Naive thymus-derived CD8-positive, alpha-beta T cell (primary cell): Measurements from ENCODE around the gene GNB5. TPM values are rescaled to one million over a fixed set of nuclear protein-coding genes. Genes with fewer than 3 reads are reported as not detected.
"Not testable (repeated sequence)": the region's sequence is repeated elsewhere in the genome, so short reads cannot be mapped to it uniquely, and the experiment has no call there.

Experiments used
- ATAC-seq, 2 donors: fragments of 150-1000 bp; cut with Tn5 transposase in 1 of 2; sonication (Bioruptor Pico), chemical (Tn5 transposase) in 1 of 2; 1 replicate in 1 of 2; 2 replicates in 1 of 2; pipeline ENCODE4 v1.10.0; 2021; ENCODE audit warnings: mild to moderate bottlenecking in 2 of 2, moderate library complexity in 2 of 2
- POLR2A ChIA-PET: fragments of 350-600 bp; sonication (Branson Sonifier 250); formaldehyde crosslinking; loops from one replicate; lab custom pipeline; 2021; ENCODE audit warnings: antibody characterized with exemption; lab: Charles Lee
- DNase-seq, 10 donors: peaks; one replicate each; pipeline versions ENCODE4 v3.0.0 to v3.0.0-alpha.2; 2020 to 2022
- H3K27ac Mint-ChIP-seq, 10 donors: one replicate each; pipeline ENCODE4 v1.8.0; 2020 to 2022; ENCODE audit warnings: mild to moderate bottlenecking in 10 of 10, mixed read lengths in 10 of 10, moderate library complexity in 4 of 10, inconsistent platforms in 1 of 10
- H3K27me3 Mint-ChIP-seq, 5 donors: one replicate each; pipeline ENCODE4 v1.8.0; 2021 to 2022; ENCODE audit warnings: mixed read lengths in 5 of 5
- H3K36me3 Mint-ChIP-seq, 3 donors: one replicate each; pipeline ENCODE4 v1.8.0; 2020 to 2022; ENCODE audit warnings: mixed read lengths in 3 of 3, mild to moderate bottlenecking in 2 of 3, inconsistent platforms in 1 of 3
- H3K4me1 Mint-ChIP-seq, 4 donors: one replicate each; pipeline ENCODE4 v1.8.0; 2021 to 2022; ENCODE audit warnings: mixed read lengths in 4 of 4
- H3K4me3 Mint-ChIP-seq, 10 donors: one replicate each; pipeline ENCODE4 v1.8.0; 2020 to 2022; ENCODE audit warnings: mild to moderate bottlenecking in 10 of 10, mixed read lengths in 10 of 10, moderate library complexity in 6 of 10, inconsistent platforms in 1 of 10
- H3K9me3 Mint-ChIP-seq, 9 donors: one replicate each; pipeline ENCODE4 v1.8.0; 2020 to 2022; ENCODE audit warnings: mixed read lengths in 9 of 9, mild to moderate bottlenecking in 3 of 9, inconsistent platforms in 1 of 9, moderate library complexity in 1 of 9
- polyA plus RNA-seq, 3 donors: library from polyadenylated mRNA; unstranded; fragments of 300-500 nt; fragmentation: Illumina TruSeq; gene quantifications; one replicate each; pipeline ENCODE4 v1.2.3, GENCODE V29; 2021
- total RNA-seq, 8 experiments: library from RNA in 2 of 8; stranded (reverse) in 2 of 8; gene quantifications; one replicate each; pipeline ENCODE4 v1.2.3 and lab custom pipeline; 2021 to 2026

Gene GNB5
- total RNA-seq (10 to 100 TPM; 45.2 to 48.5 TPM), polyA plus RNA-seq (10 to 100 TPM; 32.4 to 41.7 (median 32.8) TPM), total RNA-seq (lab: John Stamatoyannopoulos, UW) (11.5 to 78.7 (median 43.9) reads per million in 6 experiments)

DNA sequence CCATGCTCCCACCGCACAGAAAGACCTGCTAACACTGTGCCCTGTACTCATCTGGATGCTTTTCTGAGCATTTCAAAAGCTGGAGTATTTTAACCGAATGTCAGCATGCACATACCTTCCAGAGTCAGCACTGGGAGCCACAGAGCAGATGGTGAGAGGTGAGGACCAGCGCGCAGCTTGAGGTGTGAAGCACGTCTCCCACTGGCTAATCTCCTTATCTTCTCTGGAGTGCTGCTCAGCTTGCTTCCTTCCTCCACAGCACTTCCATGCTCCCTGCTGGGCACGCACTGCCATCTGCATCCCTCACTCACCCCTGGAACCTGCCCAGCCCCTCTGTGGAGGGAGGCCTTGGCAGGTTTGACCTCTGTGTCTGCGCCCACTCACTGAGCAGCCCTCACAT is at the start of gene GNB5:
TSS of gene GNB5 (minus strand) at position 186 of the 400 bp plus-strand sequence. CDS start 6,716 bp downstream, outside the sequence.
- POLR2A ChIA-PET = no interaction called here
- H3K27me3 Mint-ChIP-seq = no peaks in the 10 kb centered on the region
- no peak within 1 kb of the TSS for H3K4me3 Mint-ChIP-seq
- H3K9me3 Mint-ChIP-seq = no peaks in the 10 kb centered on the region
- peaks cover 0 to 3% (median 0%) of the 10 kb centered on the region in 3 donors for H3K36me3 Mint-ChIP-seq
- H3K27ac Mint-ChIP-seq = peak within 1 kb of the TSS in 3 of 10 donors; percentile 19 to 71 (median 56)
- H3K4me1 Mint-ChIP-seq = no peaks in the 10 kb centered on the region
- ATAC-seq = no peak
- no peak for DNase-seq

DNA sequence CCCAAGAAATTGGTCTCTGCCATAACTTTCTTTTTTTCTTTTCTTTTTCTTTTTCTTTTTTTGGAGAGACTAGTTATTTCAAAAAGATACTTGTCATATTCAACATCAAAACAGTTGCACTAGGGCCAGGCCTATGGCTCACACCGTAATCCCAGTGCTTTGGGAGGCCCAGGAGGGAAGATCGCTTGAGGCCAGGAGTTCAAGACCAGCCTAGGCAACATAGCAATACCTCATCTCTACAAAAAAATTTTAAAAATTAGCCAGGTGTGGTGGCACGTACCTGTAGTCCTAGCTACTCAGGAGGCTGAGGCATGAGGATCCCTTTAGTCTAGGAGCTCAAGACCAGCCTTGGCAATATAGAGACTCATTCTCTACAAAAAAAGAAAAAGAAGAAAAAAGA is 49.0 kb upstream of the GNB5 start:
- Mint-ChIP-seq H3K27ac (no peak overlapping the region), H3K4me3 (no peak overlapping the region), H3K27me3 (no peaks in the 10 kb centered on the region), H3K36me3 (no peaks in the 10 kb centered on the region), H3K9me3 (no peaks in the 10 kb centered on the region), H3K4me1 (peaks cover 9 to 47% (median 28%) of the 10 kb centered on the region in 4 donors)
- DNase-seq (no peak), ATAC-seq (no peak)
- POLR2A ChIA-PET = no interaction called here

DNA sequence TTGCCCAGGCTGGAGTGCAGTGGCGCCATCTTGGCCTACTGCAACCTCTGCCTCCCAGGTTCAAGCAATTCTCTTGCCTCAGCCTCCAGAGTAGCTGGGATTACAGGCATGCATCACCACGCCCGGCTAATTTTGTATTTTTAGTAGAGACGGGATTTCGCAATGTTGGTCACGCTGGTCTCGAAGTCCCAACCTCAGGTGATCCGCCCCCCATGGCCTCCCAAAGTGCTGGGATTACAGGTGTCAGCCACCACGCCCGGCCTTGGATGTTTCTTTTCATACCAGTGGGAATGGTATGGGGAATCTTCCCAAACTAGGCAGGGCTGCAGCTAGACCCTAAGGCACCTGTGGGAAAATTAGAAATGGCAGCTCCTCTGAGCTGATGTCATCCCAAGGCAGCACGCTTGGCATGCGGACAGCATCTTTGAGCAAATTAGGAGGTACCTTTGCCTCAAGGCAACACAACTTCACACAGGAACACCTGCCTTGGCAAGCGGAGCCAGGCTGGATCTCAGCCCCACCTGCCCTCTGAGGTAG is 47.9 kb upstream of the GNB5 start:
- H3K9me3 Mint-ChIP-seq, DNase-seq, POLR2A ChIA-PET, H3K4me3 Mint-ChIP-seq, H3K27me3 Mint-ChIP-seq, H3K27ac Mint-ChIP-seq, H3K36me3 Mint-ChIP-seq, ATAC-seq: not testable (repeated sequence)
- H3K4me1 Mint-ChIP-seq = peaks cover 14 to 58% (median 39%) of the 10 kb centered on the region in 4 donors

DNA sequence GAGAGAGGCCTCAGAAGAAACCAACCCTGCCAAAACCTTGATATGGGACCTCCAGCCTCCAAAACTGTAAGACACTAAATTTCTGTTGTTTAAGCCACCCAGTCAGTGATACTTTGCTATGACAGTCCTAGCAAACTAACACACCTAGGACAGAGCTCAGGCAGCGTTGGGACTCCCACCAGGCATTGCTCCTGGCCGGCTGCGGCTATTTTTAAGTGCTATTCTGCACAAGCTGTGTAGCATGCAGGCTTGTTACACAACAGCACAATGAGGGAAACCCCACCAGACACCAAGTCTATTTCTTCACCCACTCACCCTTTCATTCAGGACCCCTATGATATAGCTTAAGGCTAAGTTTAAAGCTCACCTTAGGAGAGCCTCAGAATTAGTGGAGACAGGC is 47.0 kb upstream of the GNB5 start:
- Mint-ChIP-seq H3K27ac (no peak overlapping the region), H3K9me3 (no peaks in the 10 kb centered on the region), H3K27me3 (no peaks in the 10 kb centered on the region), H3K36me3 (no peaks in the 10 kb centered on the region), H3K4me3 (no peak overlapping the region), H3K4me1 (peaks cover 19 to 63% (median 48%) of the 10 kb centered on the region in 4 donors)
- POLR2A ChIA-PET = interaction anchor here (0.7 kb wide), 1 partner anchor 12 kb away, joined by 3 read pairs; no protein-coding TSS in a partner anchor
- no peak for ATAC-seq
- DNase-seq = no peak

DNA sequence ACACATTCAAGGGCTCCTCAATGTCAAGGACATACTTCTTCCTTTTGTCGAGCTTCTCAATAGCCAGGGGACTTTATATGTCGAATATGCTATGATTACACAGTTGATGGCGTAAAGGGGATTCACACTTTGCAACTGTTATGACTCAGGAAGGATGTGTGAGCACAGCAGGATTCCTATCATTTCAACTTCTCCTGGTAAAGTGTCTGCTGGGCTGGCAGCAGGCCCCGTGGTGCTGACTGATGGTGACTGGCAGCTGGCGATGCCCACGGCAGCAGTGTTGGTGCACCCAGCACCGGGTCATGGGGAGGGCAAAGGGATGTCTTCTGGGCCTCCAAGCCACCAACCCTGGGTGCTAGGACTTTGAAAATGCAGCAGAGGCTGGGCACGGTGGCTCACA is 44.8 kb upstream of the GNB5 start:
- DNase-seq = no peak
- no peaks in the 10 kb centered on the region for H3K36me3 Mint-ChIP-seq
- H3K27me3 Mint-ChIP-seq = no peaks in the 10 kb centered on the region
- peaks cover 18 to 59% (median 45%) of the 10 kb centered on the region in 4 donors for H3K4me1 Mint-ChIP-seq
- H3K27ac Mint-ChIP-seq = peak overlapping the region in 9 of 10 donors; percentile 92 to 97 (median 96)
- peak overlapping the region in 3 of 10 donors; percentile 2 to 38 (median 11) for H3K4me3 Mint-ChIP-seq
- H3K9me3 Mint-ChIP-seq = no peaks in the 10 kb centered on the region
- POLR2A ChIA-PET = interaction anchor here (0.7 to 2.0 kb wide), 3 partner anchors 20 to 71 kb away, joined by 3 to 18 read pairs (median 6); no protein-coding TSS in a partner anchor
- no peak for ATAC-seq

DNA sequence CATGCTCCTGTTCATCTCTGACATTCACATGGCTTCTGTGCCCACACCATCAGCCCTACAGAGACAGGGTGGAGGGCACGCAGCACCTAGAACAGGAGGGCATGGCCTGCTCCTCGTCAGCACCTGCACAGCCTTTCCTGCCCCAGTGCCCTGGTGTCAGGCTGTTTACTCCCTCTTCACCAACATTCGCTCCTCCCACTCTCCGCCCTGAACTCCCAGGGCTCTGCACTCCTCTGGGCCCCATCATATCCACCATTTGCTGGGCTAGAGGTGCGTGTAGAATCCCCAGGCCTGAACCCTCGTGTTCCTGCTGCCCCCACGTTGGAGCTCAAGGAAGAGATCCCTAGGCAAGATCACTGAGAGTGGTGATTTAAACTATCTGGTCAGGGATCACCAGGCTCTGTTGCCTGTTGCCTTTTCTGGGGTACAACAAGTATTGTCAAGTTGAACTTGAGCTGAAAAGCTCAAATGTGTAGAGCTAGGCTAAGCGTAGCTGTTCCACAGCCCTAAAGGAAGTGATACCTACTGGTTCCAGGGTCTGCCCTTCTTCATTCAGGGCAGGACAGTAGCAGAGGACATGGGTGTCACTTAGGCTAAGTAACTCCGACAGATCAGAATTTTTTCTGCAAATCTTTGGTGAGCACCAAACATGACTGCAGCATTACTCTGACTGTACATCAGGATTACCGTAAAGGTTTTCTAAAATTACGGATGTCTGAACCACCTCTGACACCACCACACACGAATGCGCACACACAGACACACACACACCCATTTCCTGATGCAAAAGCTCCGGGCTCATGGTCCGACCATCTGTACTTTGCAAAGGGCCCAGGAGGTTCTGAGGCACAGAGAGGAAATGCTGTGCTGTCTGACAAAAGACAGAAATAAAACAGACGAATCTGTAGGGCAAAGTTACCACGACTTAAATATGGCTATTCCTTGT is 43.7 kb upstream of the GNB5 start:
- no peaks in the 10 kb centered on the region for H3K36me3 Mint-ChIP-seq
- ATAC-seq (peak; percentile 77 to 81), DNase-seq (peak in 5 of 10 donors; percentile 10 to 44 (median 29))
- H3K9me3 Mint-ChIP-seq = no peaks in the 10 kb centered on the region
- POLR2A ChIA-PET = interaction anchor here (1.0 to 3.9 kb wide), 4 partner anchors 14 to 70 kb away, joined by 3 to 29 read pairs (median 11); no protein-coding TSS in a partner anchor
- peaks cover 16 to 58% (median 41%) of the 10 kb centered on the region in 4 donors for H3K4me1 Mint-ChIP-seq
- no peaks in the 10 kb centered on the region for H3K27me3 Mint-ChIP-seq
- H3K4me3 Mint-ChIP-seq = peak overlapping the region in 9 of 10 donors; percentile 48 to 87 (median 71)
- H3K27ac Mint-ChIP-seq = peak overlapping the region; percentile 92 to 97 (median 96)

DNA sequence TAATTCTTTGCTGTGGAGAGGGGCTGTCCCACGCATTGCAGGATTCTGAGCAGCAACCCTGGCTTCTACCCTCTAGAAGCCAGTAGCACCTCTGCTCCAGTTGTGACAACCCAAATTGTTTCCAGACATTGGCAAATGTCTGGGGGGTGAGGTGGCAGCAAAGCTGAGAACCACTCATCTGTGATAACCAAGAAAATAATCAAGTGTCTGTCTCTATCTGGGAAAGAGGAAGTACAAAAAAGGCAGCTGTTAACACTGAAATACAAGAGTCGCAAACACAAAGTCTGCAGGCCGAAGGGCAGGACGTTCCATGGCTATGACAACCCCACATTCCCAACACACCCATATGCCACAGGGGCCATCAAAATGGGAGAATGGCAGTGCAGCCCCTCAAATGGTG is 42.2 kb upstream of the GNB5 start:
- POLR2A ChIA-PET = interaction anchor here (0.6 to 3.9 kb wide), 5 partner anchors 9 to 249 kb away, joined by 3 to 29 read pairs (median 3); no protein-coding TSS in a partner anchor
- peak overlapping the region; percentile 82 to 97 (median 95) for H3K27ac Mint-ChIP-seq
- peaks cover 16 to 67% (median 41%) of the 10 kb centered on the region in 4 donors for H3K4me1 Mint-ChIP-seq
- H3K9me3 Mint-ChIP-seq = no peaks in the 10 kb centered on the region
- ATAC-seq (peak in 1 of 2 donors; percentile 14), DNase-seq (no peak)
- peak overlapping the region in 9 of 10 donors; percentile 20 to 80 (median 59) for H3K4me3 Mint-ChIP-seq
- no peaks in the 10 kb centered on the region for H3K27me3 Mint-ChIP-seq
- H3K36me3 Mint-ChIP-seq = no peaks in the 10 kb centered on the region

DNA sequence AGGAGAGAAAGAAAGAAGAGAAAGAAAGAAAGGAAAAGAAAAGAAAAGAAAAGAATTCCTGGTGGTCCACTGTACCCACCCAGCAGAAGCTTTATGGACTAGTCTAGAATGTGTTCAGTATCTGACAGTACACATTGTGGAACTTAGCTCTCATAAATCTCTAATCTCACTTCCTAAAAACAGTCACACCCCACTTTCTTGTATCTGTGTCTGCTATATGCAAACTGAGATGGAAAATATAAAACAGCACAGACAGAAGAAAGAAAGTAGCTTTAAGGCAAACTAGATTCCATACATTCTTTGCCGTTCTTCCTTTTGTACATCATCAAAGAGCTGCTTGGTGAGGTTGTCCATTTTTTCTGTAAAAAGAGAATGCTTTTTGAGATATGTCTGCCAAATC is 41.1 kb upstream of the GNB5 start:
- Mint-ChIP-seq H3K4me1 (peaks cover 16 to 70% (median 42%) of the 10 kb centered on the region in 4 donors), H3K36me3 (no peaks in the 10 kb centered on the region), H3K9me3 (no peaks in the 10 kb centered on the region), H3K27me3 (no peaks in the 10 kb centered on the region), H3K4me3 (peak overlapping the region in 3 of 10 donors; percentile 5 to 29 (median 25)), H3K27ac (peak overlapping the region in 8 of 10 donors; percentile 13 to 87 (median 56))
- DNase-seq (no peak), ATAC-seq (no peak)
- POLR2A ChIA-PET = interaction anchor here (0.5 to 3.9 kb wide), 2 partner anchors 10 to 53 kb away, joined by 3 to 29 read pairs; no protein-coding TSS in a partner anchor

DNA sequence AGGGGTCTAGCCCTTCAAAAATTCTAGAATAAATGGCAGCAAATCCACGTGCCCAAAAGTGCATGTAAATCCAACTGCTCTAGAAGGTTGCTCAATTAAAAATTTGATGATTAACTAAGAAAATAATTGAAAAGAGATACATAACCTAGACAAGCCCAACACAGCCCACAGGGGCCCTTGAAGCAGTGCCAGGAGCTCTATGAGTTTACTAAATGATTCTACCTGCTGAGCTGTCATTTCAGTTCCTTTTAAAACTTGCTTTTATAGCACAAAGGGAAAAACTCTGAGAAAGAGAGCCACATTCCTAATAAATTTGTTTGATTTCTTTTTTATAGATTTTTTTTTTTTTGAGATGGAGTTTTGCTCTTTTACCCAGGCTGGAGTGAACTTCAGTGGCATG is 38.9 kb upstream of the GNB5 start:
- ATAC-seq (no peak), DNase-seq (no peak)
- peaks cover 14 to 58% (median 31%) of the 10 kb centered on the region in 4 donors for H3K4me1 Mint-ChIP-seq
- POLR2A ChIA-PET = no interaction called here
- H3K4me3 Mint-ChIP-seq = no peak overlapping the region
- H3K27me3 Mint-ChIP-seq = no peaks in the 10 kb centered on the region
- no peaks in the 10 kb centered on the region for H3K9me3 Mint-ChIP-seq
- no peaks in the 10 kb centered on the region for H3K36me3 Mint-ChIP-seq
- H3K27ac Mint-ChIP-seq = peak overlapping the region in 1 of 10 donors; percentile 7

DNA sequence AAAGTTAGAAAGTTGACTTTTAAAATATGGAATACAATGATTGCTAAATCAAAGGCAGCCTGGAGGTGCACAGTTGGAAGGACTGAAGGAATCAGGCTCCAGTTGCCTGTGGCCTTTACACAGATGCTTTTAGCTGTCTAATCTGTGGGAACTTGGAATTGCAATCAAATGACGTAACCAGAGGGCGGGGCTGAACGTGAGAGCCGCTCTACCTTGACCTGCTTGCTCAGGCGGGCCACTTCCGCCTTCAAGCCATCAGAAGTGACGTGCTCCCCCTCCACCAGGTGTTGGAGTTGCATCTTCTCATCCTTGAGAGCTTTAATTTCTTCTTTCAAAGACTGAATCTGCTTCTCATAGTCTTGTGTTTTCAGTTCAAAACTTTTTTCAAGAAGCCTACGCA is 37.7 kb upstream of the GNB5 start:
- no peak overlapping the region for H3K4me3 Mint-ChIP-seq
- POLR2A ChIA-PET = no interaction called here
- DNase-seq = peak in 1 of 10 donors; percentile 42
- peak overlapping the region in 2 of 10 donors; percentile 18 to 29 for H3K27ac Mint-ChIP-seq
- H3K27me3 Mint-ChIP-seq = no peaks in the 10 kb centered on the region
- H3K4me1 Mint-ChIP-seq = peaks cover 8 to 46% (median 19%) of the 10 kb centered on the region in 4 donors
- H3K9me3 Mint-ChIP-seq = no peaks in the 10 kb centered on the region
- H3K36me3 Mint-ChIP-seq = no peaks in the 10 kb centered on the region
- peak in 1 of 2 donors; percentile 20 for ATAC-seq

DNA sequence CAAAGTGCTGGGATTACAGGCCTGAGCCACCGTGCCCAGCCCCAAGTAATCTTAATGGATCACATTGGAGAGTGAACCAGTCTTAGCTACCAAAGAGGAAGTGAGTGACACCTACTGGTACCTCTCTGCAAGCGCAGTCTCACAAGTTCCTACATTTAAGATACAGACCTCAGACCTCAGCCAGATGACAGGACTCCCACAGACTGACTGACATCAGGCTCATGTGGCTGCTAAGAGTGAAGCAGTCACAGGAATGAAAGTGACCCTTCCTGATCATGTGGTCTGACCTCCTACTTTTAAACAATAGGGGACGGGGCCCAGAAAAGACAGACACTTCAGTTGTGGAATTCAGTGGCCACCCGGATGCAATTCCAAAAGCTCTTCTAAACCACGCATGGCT is 36.3 kb upstream of the GNB5 start:
- Mint-ChIP-seq H3K27me3 (no peaks in the 10 kb centered on the region), H3K36me3 (no peaks in the 10 kb centered on the region), H3K4me3 (no peak overlapping the region), H3K4me1 (peaks cover 3 to 44% (median 14%) of the 10 kb centered on the region in 4 donors), H3K9me3 (no peaks in the 10 kb centered on the region), H3K27ac (peak overlapping the region in 2 of 10 donors; percentile 17 to 75)
- POLR2A ChIA-PET = interaction anchor here (1.1 to 1.7 kb wide), 2 partner anchors 18 to 48 kb away, joined by 3 to 5 read pairs; no protein-coding TSS in a partner anchor
- ATAC-seq = peak; percentile 97 to 100
- DNase-seq = peak in 9 of 10 donors; percentile 41 to 86 (median 66)

DNA sequence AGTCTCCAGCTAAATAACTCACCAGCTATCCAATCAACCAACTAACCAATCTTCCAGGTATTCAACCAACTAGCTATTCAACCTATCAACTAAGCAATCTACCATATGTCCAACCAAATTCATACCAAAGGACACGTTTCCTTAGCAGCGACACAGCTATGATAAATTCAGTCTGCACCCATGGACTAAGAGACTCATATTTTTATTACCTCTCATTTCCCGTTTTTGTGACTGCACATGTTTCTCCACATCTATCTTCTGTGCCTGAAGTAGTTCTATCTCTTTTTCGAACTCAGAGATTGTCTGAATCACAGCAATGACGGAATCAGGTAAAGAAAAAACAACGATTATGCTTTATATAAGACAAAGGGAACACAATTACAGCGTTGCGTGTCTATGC is 34.0 kb upstream of the GNB5 start:
- POLR2A ChIA-PET = interaction anchor here (1.2 kb wide), 1 partner anchor 45 kb away, joined by 5 read pairs; no protein-coding TSS in a partner anchor
- ATAC-seq = no peak
- Mint-ChIP-seq H3K36me3 (no peaks in the 10 kb centered on the region), H3K27me3 (no peaks in the 10 kb centered on the region), H3K9me3 (no peaks in the 10 kb centered on the region), H3K4me3 (no peak overlapping the region), H3K4me1 (peaks cover 13 to 50% (median 23%) of the 10 kb centered on the region in 4 donors), H3K27ac (no peak overlapping the region)
- no peak for DNase-seq
